Activated naive CD4-positive, alpha-beta T cell treated with anti-CD3 and anti-CD28 coated beads, Interleukin-2, amount 10 ng/mL, durations not matched to agents 7 days and 5 days (primary cell): Measurements from ENCODE around the gene SPOP.
A peak's percentile ranks its signal among the peaks of the same experiment; 100 is the strongest.
"Not testable (repeated sequence)": the region's sequence is repeated elsewhere in the genome, so short reads cannot be mapped to it uniquely, and the experiment has no call there.

Experiments
- CTCF ChIA-PET: fragments of 350-600 bp; sonication (Branson Sonifier 250); formaldehyde crosslinking; loops from one replicate; lab custom pipeline; 2021; ENCODE audit warnings: antibody characterized with exemption; lab: Charles Lee
- DNase-seq: peaks from one replicate; pipeline ENCODE4 v3.0.0-alpha.2; 2020
- H3K27ac Mint-ChIP-seq: one replicate; pipeline ENCODE4 v1.8.0; 2021; ENCODE audit warnings: mild to moderate bottlenecking, moderate library complexity, mixed read lengths
- H3K27me3 Mint-ChIP-seq: one replicate; pipeline ENCODE4 v1.8.0; 2021; ENCODE audit warnings: mild to moderate bottlenecking, mixed read lengths
- H3K36me3 Mint-ChIP-seq: one replicate; pipeline ENCODE4 v1.8.0; 2021; ENCODE audit warnings: mixed read lengths
- H3K4me1 Mint-ChIP-seq: one replicate; pipeline ENCODE4 v1.8.0; 2021; ENCODE audit warnings: mixed read lengths
- H3K4me3 Mint-ChIP-seq: one replicate; pipeline ENCODE4 v1.8.0; 2021; ENCODE audit warnings: mild to moderate bottlenecking, moderate library complexity, mixed read lengths
- H3K9me3 Mint-ChIP-seq: one replicate; pipeline ENCODE4 v1.8.0; 2021; ENCODE audit warnings: mixed read lengths

Gene SPOP

GRCh38 chr17:49690256-49690655 lies 12.4 kb upstream of the SPOP start:
- peaks cover 10% of the 10 kb centered on the region for H3K36me3 Mint-ChIP-seq
- CTCF ChIA-PET, result interaction anchor here (0.8 to 2.6 kb wide), 4 partner anchors 17 to 120 kb away, joined by 3 to 12 read pairs (median 4); partner anchors contain the start of gene SLC35B1
- DNase-seq, result no peak
- peaks cover 43% of the 10 kb centered on the region for H3K4me1 Mint-ChIP-seq
- H3K27me3 Mint-ChIP-seq, result peaks cover 5% of the 10 kb centered on the region
- H3K9me3 Mint-ChIP-seq, result no peaks in the 10 kb centered on the region
- no peak overlapping the region for H3K27ac Mint-ChIP-seq
- H3K4me3 Mint-ChIP-seq, result no peak overlapping the region

- H3K27ac Mint-ChIP-seq, result peak overlapping the region; percentile 76
- H3K27me3 Mint-ChIP-seq, result peaks cover 5% of the 10 kb centered on the region
- H3K4me1 Mint-ChIP-seq, result peaks cover 37% of the 10 kb centered on the region
- no peak for DNase-seq
- no peaks in the 10 kb centered on the region for H3K9me3 Mint-ChIP-seq
- CTCF ChIA-PET, result interaction anchor here (1.0 to 2.6 kb wide), 7 partner anchors 9 to 121 kb away, joined by 3 to 12 read pairs (median 6); no protein-coding TSS in a partner anchor
- peak overlapping the region; percentile 52 for H3K4me3 Mint-ChIP-seq
- peaks cover 10% of the 10 kb centered on the region for H3K36me3 Mint-ChIP-seq
Measured at GRCh38 chr17:49688848-49689247, 11.0 kb upstream of the SPOP start.

GRCh38 chr17:49687878-49688491 lies 10.1 kb upstream of the SPOP start:
- Mint-ChIP-seq H3K27ac (peak overlapping the region; percentile 92), H3K4me1 (peaks cover 37% of the 10 kb centered on the region), H3K36me3 (peaks cover 10% of the 10 kb centered on the region), H3K27me3 (peaks cover 5% of the 10 kb centered on the region), H3K4me3 (peak overlapping the region; percentile 63), H3K9me3 (no peaks in the 10 kb centered on the region)
- CTCF ChIA-PET, result interaction anchor here (1.2 to 2.6 kb wide), 5 partner anchors 12 to 120 kb away, joined by 3 to 12 read pairs (median 6); no protein-coding TSS in a partner anchor
- DNase-seq, result peak; percentile 40

DNA sequence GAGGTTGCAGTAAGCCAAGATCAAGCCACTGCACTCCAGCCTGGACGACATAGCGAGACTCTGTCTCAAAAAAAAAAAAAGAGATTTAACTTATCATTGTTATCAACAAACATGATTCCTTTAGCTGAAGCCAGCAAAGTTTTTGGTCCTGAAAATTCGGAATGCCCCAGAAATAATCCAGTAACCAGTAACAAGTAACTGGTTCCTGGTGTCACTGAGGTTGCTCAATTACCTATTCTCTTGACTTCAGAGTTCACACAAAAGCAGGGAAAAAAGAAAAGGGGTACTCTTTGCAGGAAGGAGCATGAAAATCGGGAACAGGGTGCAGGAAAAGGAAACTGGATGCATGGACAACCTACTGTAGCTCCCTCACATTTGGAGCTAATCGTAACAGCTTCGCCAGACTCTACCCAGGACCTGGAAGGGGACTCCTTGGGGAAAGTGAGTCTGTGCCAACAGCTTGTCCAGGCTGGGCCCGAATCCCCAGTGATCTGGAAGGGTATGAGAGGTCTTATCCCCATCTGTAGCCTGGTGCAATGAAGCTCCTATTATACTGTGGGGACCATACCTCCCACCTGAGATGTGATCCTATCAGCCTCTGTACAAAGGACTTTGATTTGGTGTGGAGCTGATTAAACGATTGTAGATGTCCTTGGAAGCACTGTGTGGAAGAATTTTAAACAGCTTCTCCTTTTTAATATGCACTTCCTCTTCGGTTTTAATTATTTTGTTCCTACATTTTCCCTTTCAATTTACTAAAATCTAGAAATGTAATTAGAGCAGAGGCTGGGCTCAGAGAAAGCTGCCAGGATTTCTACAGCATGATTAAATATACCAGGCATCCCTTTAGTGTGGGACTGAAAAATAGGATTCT lies 3.4 kb upstream of the SPOP start:
- Mint-ChIP-seq H3K27me3 (peaks cover 18% of the 10 kb centered on the region), H3K4me3 (no peak overlapping the region), H3K9me3 (no peaks in the 10 kb centered on the region), H3K27ac (no peak overlapping the region), H3K4me1 (peaks cover 17% of the 10 kb centered on the region), H3K36me3 (peaks cover 8% of the 10 kb centered on the region)
- DNase-seq, result no peak
- CTCF ChIA-PET, result interaction anchor here (0.9 to 3.5 kb wide), 3 partner anchors 14 to 125 kb away, joined by 3 to 16 read pairs (median 9); no protein-coding TSS in a partner anchor

DNA sequence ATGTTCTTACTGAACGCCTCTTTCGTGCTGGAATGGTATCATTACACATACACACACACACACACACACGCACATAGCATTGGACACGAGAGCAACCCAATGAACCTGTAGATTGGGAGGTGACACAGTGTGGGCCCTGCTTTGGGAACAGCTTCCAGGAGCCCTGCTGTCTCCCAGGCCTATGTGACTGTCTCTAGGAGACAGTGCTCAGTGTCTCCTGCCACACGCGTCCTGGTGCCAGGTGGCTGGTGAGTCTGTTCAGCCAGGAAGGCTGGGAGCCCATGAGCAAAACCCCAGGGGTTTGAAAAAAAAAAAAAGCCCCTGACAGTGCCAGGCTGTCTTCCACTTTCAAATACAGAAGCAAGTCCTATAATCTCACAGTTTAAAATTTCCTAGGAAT lies 2.4 kb upstream of the SPOP start:
- Mint-ChIP-seq H3K27ac (no peak overlapping the region), H3K4me1 (peaks cover 28% of the 10 kb centered on the region), H3K4me3 (no peak overlapping the region), H3K9me3 (no peaks in the 10 kb centered on the region), H3K36me3 (peaks cover 11% of the 10 kb centered on the region), H3K27me3 (peaks cover 18% of the 10 kb centered on the region)
- CTCF ChIA-PET, result interaction anchor here (0.8 to 3.5 kb wide), 4 partner anchors 15 to 111 kb away, joined by 3 to 16 read pairs (median 5); no protein-coding TSS in a partner anchor
- DNase-seq, result no peak

DNA sequence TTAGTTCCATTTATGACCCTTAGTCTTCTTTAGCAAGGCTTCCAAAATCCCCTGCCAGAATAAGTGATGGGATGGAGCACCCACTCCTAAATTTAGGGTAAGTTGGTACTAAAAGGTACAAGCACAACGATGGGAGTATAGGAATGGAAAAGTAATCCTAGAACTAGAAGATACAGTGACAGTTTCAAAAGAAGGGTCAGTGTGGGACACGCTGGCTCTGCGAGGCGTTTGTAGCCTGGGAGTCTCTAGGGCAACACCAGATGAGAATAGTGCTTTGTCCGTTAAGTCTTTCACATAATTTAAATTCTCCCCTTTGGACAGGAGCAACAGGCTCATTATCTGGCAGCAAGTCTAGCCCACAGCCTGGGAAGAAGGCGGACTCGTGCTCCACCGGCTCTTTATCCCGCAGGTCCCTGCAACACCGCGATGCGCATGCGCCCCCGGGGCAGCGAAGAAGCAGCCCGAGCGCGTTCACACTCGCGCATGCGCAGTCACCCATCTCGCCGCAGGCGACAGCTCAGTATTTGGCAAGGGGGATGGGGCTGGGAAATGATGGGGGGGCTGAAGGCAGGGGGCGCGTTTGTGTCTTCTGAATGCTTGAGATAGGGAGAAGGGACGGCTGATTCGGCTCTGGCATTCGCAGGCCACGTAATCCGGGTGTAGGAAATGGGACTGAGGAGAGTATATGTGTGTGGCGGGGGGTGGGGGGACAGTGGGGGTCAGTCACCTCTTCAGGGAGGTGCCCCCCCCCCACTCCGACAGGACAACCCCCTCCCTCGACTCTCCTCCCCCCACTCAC lies 564 bp downstream of the SPOP start:
- DNase-seq, result peak; percentile 96
- H3K36me3 Mint-ChIP-seq, result peaks cover 27% of the 10 kb centered on the region
- H3K27me3 Mint-ChIP-seq, result peaks cover 18% of the 10 kb centered on the region
- peak overlapping the region; percentile 84 for H3K4me3 Mint-ChIP-seq
- CTCF ChIA-PET, result interaction anchor here (0.7 to 1.0 kb wide), 3 partner anchors 19 to 187 kb away, joined by 3 to 4 read pairs (median 3); no protein-coding TSS in a partner anchor
- H3K9me3 Mint-ChIP-seq, result no peaks in the 10 kb centered on the region
- peak overlapping the region; percentile 96 for H3K27ac Mint-ChIP-seq
- peaks cover 46% of the 10 kb centered on the region for H3K4me1 Mint-ChIP-seq

GRCh38 chr17:49676276-49676868 lies 1.5 kb downstream of the SPOP start:
- Mint-ChIP-seq H3K27ac (peak overlapping the region; percentile 96), H3K36me3 (peaks cover 27% of the 10 kb centered on the region), H3K4me1 (peaks cover 46% of the 10 kb centered on the region), H3K9me3 (no peaks in the 10 kb centered on the region), H3K4me3 (peak overlapping the region; percentile 84), H3K27me3 (peaks cover 17% of the 10 kb centered on the region)
- CTCF ChIA-PET, result interaction anchor here (0.9 to 1.3 kb wide), 4 partner anchors 12 to 105 kb away, joined by 3 to 6 read pairs (median 4); no protein-coding TSS in a partner anchor
- DNase-seq, result peak; percentile 57

- CTCF ChIA-PET, result interaction anchor here (1.1 kb wide), 1 partner anchor 105 kb away, joined by 6 read pairs; no protein-coding TSS in a partner anchor
- Mint-ChIP-seq H3K9me3 (no peaks in the 10 kb centered on the region), H3K4me1 (peaks cover 50% of the 10 kb centered on the region), H3K27ac (no peak overlapping the region), H3K36me3 (peaks cover 27% of the 10 kb centered on the region), H3K27me3 (peaks cover 11% of the 10 kb centered on the region), H3K4me3 (no peak overlapping the region)
- no peak for DNase-seq
Measured at GRCh38 chr17:49674507-49674906, 3.4 kb downstream of the SPOP start.

- not testable (repeated sequence) for H3K27ac Mint-ChIP-seq, H3K4me3 Mint-ChIP-seq, H3K9me3 Mint-ChIP-seq, DNase-seq
- CTCF ChIA-PET, result interaction anchor here (1.1 kb wide), 1 partner anchor 104 kb away, joined by 6 read pairs; no protein-coding TSS in a partner anchor
- peaks cover 27% of the 10 kb centered on the region for H3K36me3 Mint-ChIP-seq
- H3K4me1 Mint-ChIP-seq, result peaks cover 50% of the 10 kb centered on the region
- H3K27me3 Mint-ChIP-seq, result peaks cover 11% of the 10 kb centered on the region
Measured at GRCh38 chr17:49673679-49674078, 4.2 kb downstream of the SPOP start.

- Mint-ChIP-seq H3K36me3 (peaks cover 22% of the 10 kb centered on the region), H3K9me3 (no peaks in the 10 kb centered on the region), H3K27me3 (no peaks in the 10 kb centered on the region), H3K27ac (no peak overlapping the region), H3K4me3 (no peak overlapping the region), H3K4me1 (peaks cover 30% of the 10 kb centered on the region)
- DNase-seq, result no peak
- CTCF ChIA-PET, result no interaction called here
Measured at GRCh38 chr17:49670641-49671040, 7.3 kb downstream of the SPOP start.

DNA sequence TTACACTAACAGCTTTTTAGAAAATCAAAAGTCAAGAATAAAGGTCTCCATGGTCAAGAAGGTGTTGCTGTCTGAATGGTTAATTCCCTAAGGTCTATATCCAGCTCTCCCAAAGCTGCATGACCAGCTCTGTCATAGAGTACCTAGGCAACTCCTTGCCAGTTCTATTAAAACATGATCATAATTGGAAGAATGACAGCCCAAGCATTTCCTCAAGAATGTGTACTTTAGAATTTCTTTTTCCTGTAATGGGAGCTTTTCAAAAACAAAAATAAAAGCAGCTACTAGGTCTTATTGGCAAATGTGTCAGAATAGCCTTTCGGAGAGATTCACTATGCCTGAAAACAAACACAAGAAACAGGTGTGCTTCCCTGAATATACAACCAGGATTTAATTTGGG lies 7.9 kb downstream of the SPOP start:
- Mint-ChIP-seq H3K4me3 (no peak overlapping the region), H3K4me1 (peaks cover 24% of the 10 kb centered on the region), H3K27ac (no peak overlapping the region), H3K27me3 (no peaks in the 10 kb centered on the region), H3K36me3 (peaks cover 16% of the 10 kb centered on the region), H3K9me3 (no peaks in the 10 kb centered on the region)
- CTCF ChIA-PET, result interaction anchor here (1.0 kb wide), 1 partner anchor 36 kb away, joined by 3 read pairs; no protein-coding TSS in a partner anchor
- no peak for DNase-seq

GRCh38 chr17:49667854-49668253 lies 10.0 kb downstream of the SPOP start:
- peaks cover 11% of the 10 kb centered on the region for H3K36me3 Mint-ChIP-seq
- H3K27ac Mint-ChIP-seq, result no peak overlapping the region
- H3K9me3 Mint-ChIP-seq, result no peaks in the 10 kb centered on the region
- H3K4me3 Mint-ChIP-seq, result no peak overlapping the region
- CTCF ChIA-PET, result interaction anchor here (0.6 kb wide), 1 partner anchor 40 kb away, joined by 5 read pairs; the partner anchor contains the start of gene SLC35B1
- H3K4me1 Mint-ChIP-seq, result peaks cover 18% of the 10 kb centered on the region
- H3K27me3 Mint-ChIP-seq, result no peaks in the 10 kb centered on the region
- DNase-seq, result no peak

GRCh38 chr17:49664706-49665211 lies 13.1 kb downstream of the SPOP start:
- no peak for DNase-seq
- no peak overlapping the region for H3K27ac Mint-ChIP-seq
- H3K36me3 Mint-ChIP-seq, result peaks cover 15% of the 10 kb centered on the region
- H3K4me1 Mint-ChIP-seq, result peaks cover 13% of the 10 kb centered on the region
- CTCF ChIA-PET, result no interaction called here
- no peaks in the 10 kb centered on the region for H3K27me3 Mint-ChIP-seq
- H3K4me3 Mint-ChIP-seq, result no peak overlapping the region
- no peaks in the 10 kb centered on the region for H3K9me3 Mint-ChIP-seq
